ENCODE measurements around the gene NRARP.
A peak's percentile ranks its signal among the peaks of the same experiment; 100 is the strongest.
"Not testable (repeated sequence)": the region's sequence is repeated elsewhere in the genome, so short reads cannot be mapped to it uniquely, and the experiment has no call there.

Gene NRARP
- total RNA-seq: 0 to 2.9 (median 0.18) reads per million in 17 experiments

GRCh38 chr9:137302118-137302448 lies at the start of gene NRARP:
NRARP (minus strand) TSS chr9:137302271; CDS start chr9:137301928, 343 bp downstream.
- DNase-seq: peak; percentile 87 to 96 (median 92)

- no peak for DNase-seq
Observed at GRCh38 chr9:137350696-137351584, 48.9 kb upstream of the NRARP start.

GRCh38 chr9:137349471-137350033 lies 47.5 kb upstream of the NRARP start:
- no peak for DNase-seq

GRCh38 chr9:137348769-137349470 lies 46.8 kb upstream of the NRARP start:
- DNase-seq: no peak

- DNase-seq: no peak
Observed at GRCh38 chr9:137347928-137348327, 45.9 kb upstream of the NRARP start.

- no peak for DNase-seq
Observed at GRCh38 chr9:137342482-137342881, 40.4 kb upstream of the NRARP start.

- no peak for DNase-seq
Observed at GRCh38 chr9:137341227-137341626, 39.2 kb upstream of the NRARP start.

- not testable (repeated sequence) for DNase-seq
Observed at GRCh38 chr9:137339908-137340462, 37.9 kb upstream of the NRARP start.

GRCh38 chr9:137339045-137339907 lies 37.2 kb upstream of the NRARP start:
- DNase-seq: no peak

- DNase-seq: no peak
Observed at GRCh38 chr9:137336735-137337134, 34.7 kb upstream of the NRARP start.

GRCh38 chr9:137333016-137333671 lies 31.1 kb upstream of the NRARP start:
- DNase-seq: no peak

GRCh38 chr9:137331929-137332328 lies 29.9 kb upstream of the NRARP start:
- no peak for DNase-seq

GRCh38 chr9:137330689-137331088 lies 28.6 kb upstream of the NRARP start:
- no peak for DNase-seq

- not testable (repeated sequence) for DNase-seq
Observed at GRCh38 chr9:137329590-137329989, 27.5 kb upstream of the NRARP start.

GRCh38 chr9:137327641-137328550 lies 25.8 kb upstream of the NRARP start:
- DNase-seq: not testable (repeated sequence)

- DNase-seq: peak; percentile 65 to 93 (median 78)
Observed at GRCh38 chr9:137326445-137327065, 24.5 kb upstream of the NRARP start.

- DNase-seq: no peak
Observed at GRCh38 chr9:137325799-137326198, 23.7 kb upstream of the NRARP start.

- no peak for DNase-seq
Observed at GRCh38 chr9:137325124-137325523, 23.1 kb upstream of the NRARP start.

- DNase-seq: no peak
Observed at GRCh38 chr9:137323531-137324331, 21.7 kb upstream of the NRARP start.
